Neutrophil (primary cell): ENCODE measurements around the gene ZBTB20.

ENCODE experiments used
- H3K27ac ChIP-seq: fragments of 200-600 bp; sonication (generic); 2 replicates; pipeline ENCODE4 v1.5.1; 2016; ENCODE audit warnings: mild to moderate bottlenecking, moderate library complexity
- H3K27me3 ChIP-seq: fragments of 200-600 bp; sonication (generic); 2 replicates; pipeline ENCODE4 v1.6.0; 2016; ENCODE audit warnings: mild to moderate bottlenecking
- H3K36me3 ChIP-seq: fragments of 200-600 bp; sonication (generic); 2 replicates; pipeline ENCODE4 v1.5.1; 2017
- H3K4me1 ChIP-seq, 2 experiments: fragments of 200-600 bp in 1 of 2; sonication (generic) in 1 of 2; 1 replicate in 1 of 2; 2 replicates in 1 of 2; pipeline versions ENCODE4 v1.5.1 to v1.6.1; 2013 to 2016; ENCODE audit warnings: low read depth in 1 of 2, low read length in 1 of 2, mild to moderate bottlenecking in 1 of 2, moderate library complexity in 1 of 2; ENCODE audit not compliant: control insufficient read depth in 1 of 2, insufficient read depth in 1 of 2
- H3K4me3 ChIP-seq, 2 experiments: fragments of 200-600 bp in 1 of 2; sonication (generic) in 1 of 2; 1 replicate in 1 of 2; 2 replicates in 1 of 2; pipeline ENCODE4 v1.5.1; 2013 to 2016; ENCODE audit warnings: low read depth in 1 of 2, low read length in 1 of 2, mild to moderate bottlenecking in 1 of 2, moderate library complexity in 1 of 2
- H3K9me3 ChIP-seq: fragments of 200-600 bp; sonication (generic); 2 replicates; pipeline ENCODE4 v1.5.1; 2016
- TF ChIP-seq, protein P1 (sequence below): fragments of 200-600 bp; sonication (generic); IDR thresholded peaks from 2 replicates; pipeline ENCODE4 v1.5.1; 2016; ENCODE audit warnings: antibody characterized with exemption

The ZBTB20 gene

DNA sequence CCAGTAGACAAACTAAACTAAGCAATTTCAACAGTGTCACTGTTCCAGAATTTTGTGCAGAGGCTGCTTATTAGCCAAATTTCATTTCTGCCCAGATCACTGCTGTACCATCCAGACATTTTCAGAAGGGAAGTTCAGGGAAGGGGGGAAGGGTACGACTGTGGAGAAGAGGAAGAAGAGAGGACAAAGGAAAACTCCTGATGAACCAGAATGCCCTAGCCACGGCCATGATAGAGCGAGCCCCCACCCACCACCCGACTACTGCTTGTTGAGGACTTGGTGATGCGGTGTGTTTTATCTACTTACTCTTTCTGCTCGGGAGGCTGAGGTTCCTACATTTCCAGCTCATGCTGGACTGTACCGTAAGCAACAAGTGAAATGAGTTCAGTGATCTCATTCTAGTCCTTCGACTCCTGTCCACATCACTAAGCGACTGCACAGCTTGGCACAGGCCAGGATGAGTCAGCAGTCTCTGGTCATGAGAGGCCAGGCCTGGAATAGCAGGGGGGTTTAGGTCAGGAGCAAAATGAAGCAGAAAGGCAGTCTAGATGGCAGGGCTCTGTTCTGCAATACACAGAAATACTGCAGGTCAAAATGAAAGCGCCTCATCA is 522.4 kb downstream of the ZBTB20 start:
- no peaks in the 10 kb centered on the region for H3K4me1 ChIP-seq
- H3K36me3 ChIP-seq, result no peaks in the 10 kb centered on the region
- no peaks in the 10 kb centered on the region for H3K27me3 ChIP-seq
- H3K27ac ChIP-seq, result no peak overlapping the region
- no peak overlapping the region for H3K4me3 ChIP-seq
- H3K9me3 ChIP-seq, result no peaks in the 10 kb centered on the region
- TF ChIP-seq, protein P1, sequence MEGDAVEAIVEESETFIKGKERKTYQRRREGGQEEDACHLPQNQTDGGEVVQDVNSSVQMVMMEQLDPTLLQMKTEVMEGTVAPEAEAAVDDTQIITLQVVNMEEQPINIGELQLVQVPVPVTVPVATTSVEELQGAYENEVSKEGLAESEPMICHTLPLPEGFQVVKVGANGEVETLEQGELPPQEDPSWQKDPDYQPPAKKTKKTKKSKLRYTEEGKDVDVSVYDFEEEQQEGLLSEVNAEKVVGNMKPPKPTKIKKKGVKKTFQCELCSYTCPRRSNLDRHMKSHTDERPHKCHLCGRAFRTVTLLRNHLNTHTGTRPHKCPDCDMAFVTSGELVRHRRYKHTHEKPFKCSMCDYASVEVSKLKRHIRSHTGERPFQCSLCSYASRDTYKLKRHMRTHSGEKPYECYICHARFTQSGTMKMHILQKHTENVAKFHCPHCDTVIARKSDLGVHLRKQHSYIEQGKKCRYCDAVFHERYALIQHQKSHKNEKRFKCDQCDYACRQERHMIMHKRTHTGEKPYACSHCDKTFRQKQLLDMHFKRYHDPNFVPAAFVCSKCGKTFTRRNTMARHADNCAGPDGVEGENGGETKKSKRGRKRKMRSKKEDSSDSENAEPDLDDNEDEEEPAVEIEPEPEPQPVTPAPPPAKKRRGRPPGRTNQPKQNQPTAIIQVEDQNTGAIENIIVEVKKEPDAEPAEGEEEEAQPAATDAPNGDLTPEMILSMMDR, result no peak

DNA sequence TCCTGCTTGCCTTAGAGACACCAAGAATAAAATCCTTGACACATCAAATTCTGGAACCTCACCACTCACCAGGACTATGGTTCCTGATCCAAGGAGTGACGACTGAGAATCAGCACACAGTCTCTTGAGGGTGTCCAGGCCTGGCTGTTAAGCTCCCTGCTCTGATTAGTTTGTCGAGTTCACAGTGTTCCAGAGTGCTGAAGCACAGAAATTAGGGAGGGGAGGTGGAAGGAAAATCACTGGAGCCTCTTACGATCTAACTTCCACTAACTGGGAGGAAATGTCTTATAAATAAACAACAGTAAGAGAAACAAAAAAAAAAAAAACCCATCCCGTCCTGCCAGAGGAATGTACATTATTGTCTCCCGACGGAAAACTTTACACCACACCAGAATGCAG is 523.0 kb downstream of the ZBTB20 start:
- TF ChIP-seq, protein P1, result no peak
- no peak overlapping the region for H3K27ac ChIP-seq
- H3K4me1 ChIP-seq, result no peaks in the 10 kb centered on the region
- no peaks in the 10 kb centered on the region for H3K36me3 ChIP-seq
- no peaks in the 10 kb centered on the region for H3K27me3 ChIP-seq
- no peaks in the 10 kb centered on the region for H3K9me3 ChIP-seq
- no peak overlapping the region for H3K4me3 ChIP-seq

DNA sequence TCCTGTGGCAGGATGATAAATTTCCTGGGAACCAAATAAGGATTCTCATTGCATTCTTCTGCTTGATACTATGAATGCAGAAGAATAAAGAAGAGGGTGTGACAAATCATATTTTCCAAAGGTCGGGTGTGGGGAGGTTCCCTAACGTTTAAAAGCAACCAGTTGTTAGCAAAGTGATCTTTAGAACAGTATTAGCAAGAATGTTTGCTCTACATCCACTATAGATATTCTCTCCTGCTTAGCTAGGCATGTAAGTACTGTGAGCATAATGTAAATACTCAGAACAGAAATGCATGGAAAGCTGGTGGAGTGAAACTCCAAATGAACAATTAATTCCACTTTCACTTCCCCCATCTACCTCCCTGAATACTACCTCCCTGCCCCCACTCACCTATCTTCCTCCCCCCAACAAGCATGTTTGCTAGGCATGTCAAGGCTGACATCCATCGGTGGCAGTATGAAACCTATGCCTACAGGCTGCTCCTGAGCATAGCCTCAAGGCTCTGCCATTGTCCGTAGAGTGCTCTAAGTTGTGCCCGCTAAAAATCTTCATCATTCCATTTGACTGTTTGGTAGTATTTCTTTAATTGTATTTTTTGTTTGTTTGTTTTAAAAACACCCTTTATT is 523.6 kb downstream of the ZBTB20 start:
- no peaks in the 10 kb centered on the region for H3K36me3 ChIP-seq
- TF ChIP-seq, protein P1, result no peak
- no peak overlapping the region for H3K4me3 ChIP-seq
- no peaks in the 10 kb centered on the region for H3K4me1 ChIP-seq
- no peaks in the 10 kb centered on the region for H3K27me3 ChIP-seq
- no peaks in the 10 kb centered on the region for H3K9me3 ChIP-seq
- no peak overlapping the region for H3K27ac ChIP-seq

DNA sequence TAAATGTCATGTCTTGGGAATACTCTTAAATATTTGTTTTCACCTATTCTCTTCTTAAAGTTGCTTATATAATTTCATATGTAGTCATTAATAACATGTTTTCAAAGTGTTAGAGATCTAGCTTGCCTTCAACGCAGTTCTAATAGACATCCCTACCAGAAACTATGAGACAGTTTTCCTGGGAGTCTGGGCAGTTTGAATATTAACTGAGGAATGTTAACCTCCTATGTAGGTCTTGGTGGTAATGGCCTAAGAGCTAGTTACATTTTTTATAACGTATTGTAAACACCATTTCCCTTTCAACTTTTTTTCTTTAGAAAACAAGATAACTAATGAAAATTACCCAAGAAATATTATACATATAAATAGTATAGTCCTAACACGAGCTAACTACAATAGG is 525.1 kb downstream of the ZBTB20 start:
- no peaks in the 10 kb centered on the region for H3K9me3 ChIP-seq
- no peak overlapping the region for H3K27ac ChIP-seq
- TF ChIP-seq, protein P1, result no peak
- no peaks in the 10 kb centered on the region for H3K36me3 ChIP-seq
- no peaks in the 10 kb centered on the region for H3K4me1 ChIP-seq
- no peaks in the 10 kb centered on the region for H3K27me3 ChIP-seq
- no peak overlapping the region for H3K4me3 ChIP-seq

DNA sequence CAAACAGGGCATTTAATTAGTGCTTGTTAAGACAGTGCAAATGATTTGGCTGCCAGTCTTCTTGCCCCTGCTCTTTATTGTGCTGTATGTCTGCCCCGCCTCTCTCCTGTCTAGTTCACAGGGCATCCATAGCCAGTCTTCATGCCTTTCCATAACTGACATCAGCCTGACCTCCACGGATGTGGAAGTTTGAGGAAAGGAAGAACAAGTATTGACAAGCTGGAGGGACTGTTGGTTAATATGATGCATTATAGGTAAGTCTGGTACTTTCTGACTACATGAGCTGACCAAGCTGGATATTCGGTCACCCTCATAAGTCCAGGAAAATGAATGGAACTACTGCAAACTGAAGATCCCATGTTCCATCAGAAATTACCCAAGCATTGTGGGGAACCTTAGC is 527.3 kb downstream of the ZBTB20 start:
- H3K9me3 ChIP-seq, result no peaks in the 10 kb centered on the region
- H3K27ac ChIP-seq, result no peak overlapping the region
- no peaks in the 10 kb centered on the region for H3K4me1 ChIP-seq
- TF ChIP-seq, protein P1, result no peak
- no peaks in the 10 kb centered on the region for H3K36me3 ChIP-seq
- no peak overlapping the region for H3K4me3 ChIP-seq
- no peaks in the 10 kb centered on the region for H3K27me3 ChIP-seq
